ENCODE measurements around the gene REG3A. TPM values are rescaled to one million over a fixed set of nuclear protein-coding genes. Genes with fewer than 3 reads are reported as not detected.

The REG3A gene
- polyA plus RNA-seq, 3 donors: not detected

GRCh38 chr2:79139423-79139822, 20.1 kb downstream of the REG3A start:
- no peaks in the 10 kb centered on the region for H3K4me1 Mint-ChIP-seq
- no peaks in the 10 kb centered on the region for H3K36me3 Mint-ChIP-seq
- no peak for DNase-seq
- Histone ChIP-seq H3K27ac (ENCODE audit: low read depth in 1 of 2, low read length in 2 of 2) (no peak overlapping the region), H3K79me2 (ENCODE audit: insufficient read depth, low read length) (no peaks in the 10 kb centered on the region), H3K9me3 (replicated peaks in 1 of 2; ENCODE audit: control insufficient read depth in 1 of 2, insufficient read depth in 1 of 2, low read length in 2 of 2) (peaks cover 0 to 3% of the 10 kb centered on the region in 2 donors), H3K4me3 (replicated peaks in 1 of 3; ENCODE audit: low read depth in 2 of 3, low read length in 3 of 3) (no peak overlapping the region), H3K4me1 (ENCODE audit: control insufficient read depth in 1 of 2, insufficient read depth in 2 of 2, low read length in 2 of 2) (no peaks in the 10 kb centered on the region), H3K27me3 (ENCODE audit: control insufficient read depth in 2 of 2, insufficient read depth in 2 of 2, low read length in 2 of 2) (no peaks in the 10 kb centered on the region), H3K4me2 (replicated peaks; ENCODE audit: extremely low read depth, low read length, poor library complexity, severe bottlenecking) (no peak overlapping the region), H4K20me1 (ENCODE audit: insufficient read depth, low read length) (no peaks in the 10 kb centered on the region), H2AFZ (ENCODE audit: insufficient read depth, low read depth, low read length, poor library complexity, severe bottlenecking) (no peak overlapping the region), H3K9ac (ENCODE audit: insufficient read depth, low read length, poor library complexity, severe bottlenecking) (no peak overlapping the region), H3K36me3 (replicated peaks in 1 of 2; ENCODE audit: control insufficient read depth in 1 of 2, insufficient read depth in 2 of 2, low read length in 2 of 2) (no peaks in the 10 kb centered on the region)
- H3K4me3 Mint-ChIP-seq: no peak overlapping the region
- peaks cover 0 to 2% (median 0%) of the 10 kb centered on the region in 3 donors for H3K27me3 Mint-ChIP-seq (ENCODE audit: low read depth in 3 of 3)
- no peak for TF ChIP-seq CTCF (IDR thresholded peaks at IDR 0.05)
- peaks cover 0 to 11% (median 4%) of the 10 kb centered on the region in 7 donors for H3K9me3 Mint-ChIP-seq
- intact Hi-C loops (cut with micrococcal nuclease): no loop called here
- H3K27ac Mint-ChIP-seq: no peak overlapping the region

GRCh38 chr2:79138385-79138784, 21.2 kb downstream of the REG3A start:
- H3K9me3 ChIP-seq (replicated peaks in 1 of 2; ENCODE audit: control insufficient read depth in 1 of 2, insufficient read depth in 1 of 2, low read length in 2 of 2): peaks cover 0 to 3% of the 10 kb centered on the region in 2 donors
- DNase-seq: no peak
- H3K36me3 ChIP-seq (replicated peaks in 1 of 2; ENCODE audit: control insufficient read depth in 1 of 2, insufficient read depth in 2 of 2, low read length in 2 of 2): no peaks in the 10 kb centered on the region
- no peaks in the 10 kb centered on the region for H4K20me1 ChIP-seq (ENCODE audit: insufficient read depth, low read length)
- no peak overlapping the region for H3K4me3 ChIP-seq (replicated peaks in 1 of 3; ENCODE audit: low read depth in 2 of 3, low read length in 3 of 3)
- no peaks in the 10 kb centered on the region for H3K27me3 ChIP-seq (ENCODE audit: control insufficient read depth in 2 of 2, insufficient read depth in 2 of 2, low read length in 2 of 2)
- H3K4me2 ChIP-seq (replicated peaks; ENCODE audit: extremely low read depth, low read length, poor library complexity, severe bottlenecking): no peak overlapping the region
- Mint-ChIP-seq H3K36me3 (no peaks in the 10 kb centered on the region), H3K4me1 (no peaks in the 10 kb centered on the region), H3K9me3 (peaks cover 0 to 13% (median 4%) of the 10 kb centered on the region in 7 donors), H3K27ac (no peak overlapping the region), H3K4me3 (no peak overlapping the region), H3K27me3 (ENCODE audit: low read depth in 3 of 3) (peaks cover 0 to 5% (median 0%) of the 10 kb centered on the region in 3 donors)
- H2AFZ ChIP-seq (ENCODE audit: insufficient read depth, low read depth, low read length, poor library complexity, severe bottlenecking): no peak overlapping the region
- H3K9ac ChIP-seq (ENCODE audit: insufficient read depth, low read length, poor library complexity, severe bottlenecking): no peak overlapping the region
- intact Hi-C loops (cut with micrococcal nuclease): no loop called here
- TF ChIP-seq CTCF (IDR thresholded peaks at IDR 0.05): no peak
- no peak overlapping the region for H3K27ac ChIP-seq (ENCODE audit: low read depth in 1 of 2, low read length in 2 of 2)
- H3K79me2 ChIP-seq (ENCODE audit: insufficient read depth, low read length): no peaks in the 10 kb centered on the region
- H3K4me1 ChIP-seq (ENCODE audit: control insufficient read depth in 1 of 2, insufficient read depth in 2 of 2, low read length in 2 of 2): no peaks in the 10 kb centered on the region
- 83% methylated on average over 1 of the region's 3 CpGs for WGBS (ENCODE audit: insufficient coverage)

Measured in CD14-positive monocyte (primary cell).